ENCODE data around the gene STK25.

The STK25 gene

GRCh38 chr2:241508240-241509154 lies at the start of gene STK25:
TSS of gene STK25 (minus strand) at chr2:241508584. CDS start at chr2:241508035, 549 bp downstream.
- Histone ChIP-seq H3K36me3 (ENCODE audit: insufficient read depth, low read length) (peaks cover 7% of the 10 kb centered on the region), H3K4me1 (ENCODE audit: insufficient read depth, low read length) (no peaks in the 10 kb centered on the region; the same call in 1 of the 2 replicates), H3K9ac (ENCODE audit: low read depth, low read length) (peak within 1 kb of the TSS; percentile 69), H3K9me3 (ENCODE audit: control insufficient read depth, insufficient read depth, low read length) (no peaks in the 10 kb centered on the region)

- H3K9ac ChIP-seq (ENCODE audit: low read depth, low read length): no peak overlapping the region
- peaks cover 12% of the 10 kb centered on the region for H3K4me1 ChIP-seq (ENCODE audit: insufficient read depth, low read length)
- H3K36me3 ChIP-seq (ENCODE audit: insufficient read depth, low read length): no peaks in the 10 kb centered on the region
Measured at GRCh38 chr2:241556746-241557145, 48.4 kb upstream of the STK25 start.

GRCh38 chr2:241555711-241556110 lies 47.3 kb upstream of the STK25 start:
- H3K36me3 ChIP-seq (ENCODE audit: insufficient read depth, low read length): no peaks in the 10 kb centered on the region
- no peak overlapping the region for H3K9ac ChIP-seq (ENCODE audit: low read depth, low read length)
- peaks cover 12% of the 10 kb centered on the region for H3K4me1 ChIP-seq (ENCODE audit: insufficient read depth, low read length)
- H3K9me3 ChIP-seq (ENCODE audit: control insufficient read depth, insufficient read depth, low read length): 0 out of 2 replicates have a peak, but pooled peaks cover 5% of the 10 kb centered on the region

More at GRCh38 chr2:241556746-241557145, 48.4 kb upstream of the STK25 start:
- 0 out of 2 replicates have a peak, but pooled peaks cover 5% of the 10 kb centered on the region for H3K9me3 ChIP-seq (ENCODE audit: control insufficient read depth, insufficient read depth, low read length)

GRCh38 chr2:241554610-241555322 lies 46.4 kb upstream of the STK25 start:
- H3K9me3 ChIP-seq (ENCODE audit: control insufficient read depth, insufficient read depth, low read length): 0 out of 2 replicates have a peak, but pooled peaks cover 5% of the 10 kb centered on the region
- no peak overlapping the region for H3K9ac ChIP-seq (ENCODE audit: low read depth, low read length)
- H3K36me3 ChIP-seq (ENCODE audit: insufficient read depth, low read length): no peaks in the 10 kb centered on the region
- peaks cover 7% of the 10 kb centered on the region for H3K4me1 ChIP-seq (ENCODE audit: insufficient read depth, low read length)

GRCh38 chr2:241553981-241554380 lies 45.6 kb upstream of the STK25 start:
- H3K9me3 ChIP-seq (ENCODE audit: control insufficient read depth, insufficient read depth, low read length): 0 out of 2 replicates have a peak, but pooled peaks cover 5% of the 10 kb centered on the region
- no peaks in the 10 kb centered on the region for H3K36me3 ChIP-seq (ENCODE audit: insufficient read depth, low read length)
- peaks cover 7% of the 10 kb centered on the region for H3K4me1 ChIP-seq (ENCODE audit: insufficient read depth, low read length)
- no peak overlapping the region for H3K9ac ChIP-seq (ENCODE audit: low read depth, low read length)

- Histone ChIP-seq H3K9ac (ENCODE audit: low read depth, low read length) (no peak overlapping the region), H3K9me3 (ENCODE audit: control insufficient read depth, insufficient read depth, low read length) (0 out of 2 replicates have a peak, but pooled peaks cover 5% of the 10 kb centered on the region), H3K36me3 (ENCODE audit: insufficient read depth, low read length) (no peaks in the 10 kb centered on the region), H3K4me1 (ENCODE audit: insufficient read depth, low read length) (peaks cover 7% of the 10 kb centered on the region)
Measured at GRCh38 chr2:241553512-241553830, 45.1 kb upstream of the STK25 start.

- 0 out of 2 replicates have a peak, but pooled peaks cover 5% of the 10 kb centered on the region for H3K9me3 ChIP-seq (ENCODE audit: control insufficient read depth, insufficient read depth, low read length)
- H3K9ac ChIP-seq (ENCODE audit: low read depth, low read length): no peak overlapping the region
- peaks cover 8% of the 10 kb centered on the region for H3K4me1 ChIP-seq (ENCODE audit: insufficient read depth, low read length)
- H3K36me3 ChIP-seq (ENCODE audit: insufficient read depth, low read length): no peaks in the 10 kb centered on the region
Measured at GRCh38 chr2:241551998-241552737, 43.8 kb upstream of the STK25 start.

- no peak overlapping the region for H3K9ac ChIP-seq (ENCODE audit: low read depth, low read length)
- no peaks in the 10 kb centered on the region for H3K36me3 ChIP-seq (ENCODE audit: insufficient read depth, low read length)
- peaks cover 14% of the 10 kb centered on the region for H3K4me1 ChIP-seq (ENCODE audit: insufficient read depth, low read length)
- 0 out of 2 replicates have a peak, but pooled peaks cover 5% of the 10 kb centered on the region for H3K9me3 ChIP-seq (ENCODE audit: control insufficient read depth, insufficient read depth, low read length)
Measured at GRCh38 chr2:241551599-241551997, 43.2 kb upstream of the STK25 start.

- peaks cover 15% of the 10 kb centered on the region for H3K4me1 ChIP-seq (ENCODE audit: insufficient read depth, low read length)
- no peaks in the 10 kb centered on the region for H3K36me3 ChIP-seq (ENCODE audit: insufficient read depth, low read length)
- no peak overlapping the region for H3K9ac ChIP-seq (ENCODE audit: low read depth, low read length)
- H3K9me3 ChIP-seq (ENCODE audit: control insufficient read depth, insufficient read depth, low read length): 0 out of 2 replicates have a peak, but pooled peaks cover 3% of the 10 kb centered on the region
Measured at GRCh38 chr2:241550616-241551580, 42.5 kb upstream of the STK25 start.

- no peaks in the 10 kb centered on the region for H3K9me3 ChIP-seq (ENCODE audit: control insufficient read depth, insufficient read depth, low read length)
- H3K36me3 ChIP-seq (ENCODE audit: insufficient read depth, low read length): no peaks in the 10 kb centered on the region
- no peak overlapping the region for H3K9ac ChIP-seq (ENCODE audit: low read depth, low read length)
- peaks cover 10% of the 10 kb centered on the region; the same call in 1 of the 2 replicates for H3K4me1 ChIP-seq (ENCODE audit: insufficient read depth, low read length)
Measured at GRCh38 chr2:241548451-241548835, 40.1 kb upstream of the STK25 start.

GRCh38 chr2:241547781-241548450 lies 39.5 kb upstream of the STK25 start:
- Histone ChIP-seq H3K9me3 (ENCODE audit: control insufficient read depth, insufficient read depth, low read length) (no peaks in the 10 kb centered on the region), H3K4me1 (ENCODE audit: insufficient read depth, low read length) (peaks cover 10% of the 10 kb centered on the region; the same call in 1 of the 2 replicates), H3K9ac (ENCODE audit: low read depth, low read length) (no peak overlapping the region), H3K36me3 (ENCODE audit: insufficient read depth, low read length) (no peaks in the 10 kb centered on the region)

GRCh38 chr2:241546771-241547498 lies 38.6 kb upstream of the STK25 start:
- Histone ChIP-seq H3K4me1 (ENCODE audit: insufficient read depth, low read length) (peaks cover 10% of the 10 kb centered on the region; the same call in 1 of the 2 replicates), H3K9me3 (ENCODE audit: control insufficient read depth, insufficient read depth, low read length) (no peaks in the 10 kb centered on the region), H3K36me3 (ENCODE audit: insufficient read depth, low read length) (no peaks in the 10 kb centered on the region), H3K9ac (ENCODE audit: low read depth, low read length) (no peak overlapping the region; the same call in 1 of the 2 replicates)
